IMR-90 (cell line): ENCODE measurements around the gene GALNT17. TPM values are rescaled to one million over a fixed set of nuclear protein-coding genes. Genes with fewer than 3 reads are reported as not detected.

Source experiments
- ATAC-seq: fragments of 200-7000 bp; cut with Tn5 transposase; 2 replicates; pipeline ENCODE4 v1.9.1; 2020; ENCODE audit warnings: low read depth, mild to moderate bottlenecking, moderate library complexity
- BruUV-seq: library from RNA; stranded (reverse); fragments of 400-500 nt; replicated peaks from 2 replicates; lab custom pipeline; 2021; lab: Mats Ljungman, UMichigan
- CTCF ChIA-PET: fragments of 300-600 bp; formaldehyde crosslinking; extraction: SDS; loops from one replicate; lab custom pipeline; 2021; ENCODE audit warnings: antibody characterized with exemption; lab: Yijun Ruan, JAX
- POLR2A ChIA-PET: fragments of 300-600 bp; sonication (Branson Sonifier 250); formaldehyde crosslinking; loops from one replicate; lab custom pipeline; 2022; ENCODE audit warnings: antibody characterized with exemption; ENCODE audit not compliant: unreplicated experiment; lab: Charles Lee
- DNase-seq: peaks from one replicate; pipeline ENCODE4 v3.0.0; 2013
- H2AFZ ChIP-seq: replicated peaks from 2 replicates; pipeline ENCODE3; 2013; ENCODE audit warnings: low read length, mild to moderate bottlenecking; ENCODE audit not compliant: poor library complexity
- H2AK5ac ChIP-seq: 2 replicates; pipeline ENCODE4 v1.6.1; 2013; ENCODE audit warnings: low read depth, low read length, inconsistent platforms
- H2AK9ac ChIP-seq: replicated peaks from 2 replicates; pipeline ENCODE3; 2013; ENCODE audit warnings: mild to moderate bottlenecking, low read depth, low read length, moderate library complexity; ENCODE audit not compliant: poor library complexity
- H2BK120ac ChIP-seq: 2 replicates; pipeline ENCODE4 v1.6.1; 2013; ENCODE audit warnings: low read depth, low read length, inconsistent platforms
- H2BK15ac ChIP-seq: 3 replicates; pipeline ENCODE4 v1.6.1; 2013; ENCODE audit warnings: low read depth, low read length, inconsistent platforms
- H2BK20ac ChIP-seq: 2 replicates; pipeline ENCODE4 v1.6.1; 2013; ENCODE audit warnings: low read depth, mild to moderate bottlenecking, inconsistent platforms, low read length, moderate library complexity
- H2BK5ac ChIP-seq: 2 replicates; pipeline ENCODE4 v1.6.1; 2013; ENCODE audit warnings: mild to moderate bottlenecking, low read depth, low read length, inconsistent platforms; ENCODE audit not compliant: poor library complexity, severe bottlenecking
- H3K14ac ChIP-seq: replicated peaks from 2 replicates; pipeline ENCODE4 v1.6.1; 2013; ENCODE audit warnings: low read depth, low read length, inconsistent platforms
- H3K18ac ChIP-seq: 2 replicates; pipeline ENCODE4 v1.6.1; 2013; ENCODE audit warnings: low read depth, low read length, control low read depth
- H3K23ac ChIP-seq: 2 replicates; pipeline ENCODE4 v1.6.1; 2013; ENCODE audit warnings: low read depth, low read length, inconsistent platforms
- H3K27ac ChIP-seq: 2 replicates; pipeline ENCODE4 v1.5.1; 2013; ENCODE audit warnings: mild to moderate bottlenecking, control low read depth, low read length; ENCODE audit not compliant: insufficient read depth
- H3K27me3 ChIP-seq: 2 replicates; pipeline ENCODE4 v1.6.1; 2013; ENCODE audit warnings: low read length; ENCODE audit not compliant: control insufficient read depth, insufficient read depth
- H3K36me3 ChIP-seq: 2 replicates; pipeline ENCODE4 v1.6.1; 2013; ENCODE audit warnings: low read length, mixed read lengths; ENCODE audit not compliant: control insufficient read depth, insufficient read depth
- H3K4ac ChIP-seq: 2 replicates; pipeline ENCODE4 v1.6.1; 2013; ENCODE audit warnings: low read depth, low read length, inconsistent platforms
- H3K4me1 ChIP-seq: 2 replicates; pipeline ENCODE4 v1.6.1; 2013; ENCODE audit warnings: low read length, mixed read lengths; ENCODE audit not compliant: control insufficient read depth, insufficient read depth
- H3K4me2 ChIP-seq: 2 replicates; pipeline ENCODE4 v1.6.1; 2013; ENCODE audit warnings: low read depth, mild to moderate bottlenecking, control low read depth, low read length, moderate library complexity
- H3K4me3 ChIP-seq: 2 replicates; pipeline ENCODE4 v1.5.1; 2013; ENCODE audit warnings: low read depth, mild to moderate bottlenecking, control low read depth, low read length, moderate library complexity; ENCODE audit not compliant: insufficient read depth
- H3K56ac ChIP-seq: 2 replicates; pipeline ENCODE4 v1.6.1; 2013; ENCODE audit warnings: low read length, inconsistent platforms; ENCODE audit not compliant: insufficient read depth; ENCODE audit errors: extremely low read depth
- H3K79me1 ChIP-seq, 2 experiments: 2 replicates each; pipeline ENCODE4 v1.6.1; 2013; ENCODE audit warnings: low read length in 2 of 2, inconsistent platforms in 1 of 2, low read depth in 1 of 2
- H3K9ac ChIP-seq: 2 replicates; pipeline ENCODE4 v1.6.1; 2013; ENCODE audit warnings: low read depth, low read length, control low read depth
- H3K9me1 ChIP-seq: 2 replicates; pipeline ENCODE4 v1.6.1; 2013; ENCODE audit warnings: low read length, inconsistent platforms; ENCODE audit not compliant: insufficient read depth
- H3K9me3 ChIP-seq: 2 replicates; pipeline ENCODE4 v1.6.1; 2013; ENCODE audit warnings: low read length; ENCODE audit not compliant: control insufficient read depth, insufficient read depth
- H4K20me1 ChIP-seq: 2 replicates; pipeline ENCODE4 v1.6.1; 2013; ENCODE audit warnings: low read length, inconsistent platforms; ENCODE audit not compliant: insufficient read depth
- H4K5ac ChIP-seq: 2 replicates; pipeline ENCODE4 v1.6.1; 2013; ENCODE audit warnings: mild to moderate bottlenecking, low read depth, low read length, control low read depth
- H4K8ac ChIP-seq, 2 experiments: 2 replicates each; pipeline ENCODE4 v1.6.1; 2013; ENCODE audit warnings: low read depth in 2 of 2, low read length in 2 of 2, control low read depth in 1 of 2, inconsistent platforms in 1 of 2
- H4K91ac ChIP-seq: 2 replicates; pipeline ENCODE4 v1.6.1; 2013; ENCODE audit warnings: low read depth, low read length, inconsistent platforms; ENCODE audit not compliant: insufficient read depth
- BHLHE40 ChIP-seq: fragments of 150-350 bp; IDR thresholded peaks from 2 replicates; pipeline ENCODE4 v1.6.1; 2016; ENCODE audit warnings: mild to moderate bottlenecking, low read depth, low read length
- CEBPB ChIP-seq: IDR thresholded peaks from 2 replicates; pipeline ENCODE4 v1.6.1; 2012; ENCODE audit warnings: low read depth, low read length, improper control_type of control experiment
- CHD1 ChIP-seq: IDR thresholded peaks from 2 replicates; pipeline ENCODE4 v1.6.1; 2012; ENCODE audit warnings: low read depth, low read length, improper control_type of control experiment
- FOS ChIP-seq: fragments of 150-350 bp; IDR thresholded peaks from 2 replicates; pipeline ENCODE4 v1.6.1; 2016; ENCODE audit warnings: low read depth, low read length
- MAFK ChIP-seq: IDR thresholded peaks from 2 replicates; pipeline ENCODE4 v1.6.1; 2012; ENCODE audit warnings: low read depth, low read length, improper control_type of control experiment
- MAZ ChIP-seq: IDR thresholded peaks from 2 replicates; pipeline ENCODE4 v1.6.1; 2012; ENCODE audit warnings: low read depth, mild to moderate bottlenecking, low read length, improper control_type of control experiment, moderate library complexity, borderline replicate concordance
- MXI1 ChIP-seq: IDR thresholded peaks from 2 replicates; pipeline ENCODE4 v1.6.1; 2012; ENCODE audit warnings: low read depth, mild to moderate bottlenecking, low read length, moderate library complexity, borderline replicate concordance
- NFE2L2 ChIP-seq: fragments of 150-350 bp; IDR thresholded peaks from 2 replicates; pipeline ENCODE4 v1.6.1; 2016; ENCODE audit warnings: low read depth, mild to moderate bottlenecking, low read length
- POLR2A ChIP-seq: IDR thresholded peaks from 2 replicates; pipeline ENCODE4 v1.6.1; 2012; ENCODE audit warnings: mild to moderate bottlenecking, low read depth, low read length
- RAD21 ChIP-seq: IDR thresholded peaks from 2 replicates; pipeline ENCODE4 v1.6.1; 2012; ENCODE audit warnings: low read length, improper control_type of control experiment
- SMC3 ChIP-seq: fragments of 150-350 bp; IDR thresholded peaks from 2 replicates; pipeline ENCODE4 v1.6.1; 2016; ENCODE audit warnings: low read depth, mild to moderate bottlenecking, antibody characterized with exemption, low read length, moderate library complexity
- WGBS, 2 experiments: methylation state at CpG; one replicate each; pipeline versions ENCODE4 v1.1.5 to v1.1.7; 2013; ENCODE audit warnings: missing lambda C conversion rate in 2 of 2; ENCODE audit not compliant: insufficient read length in 1 of 2; ENCODE audit errors: extremely low coverage in 2 of 2; 5-methylcytosine and 5-hydroxymethylcytosine counted together
- dilution Hi-C: fragments of 300-500 bp; cut with HindIII; formaldehyde crosslinking; loops from one replicate; pipeline ENCODE4 v1.14.3; 2018; ENCODE audit warnings: low sequenced_read_pairs; ENCODE audit not compliant: unreplicated experiment
- in situ Hi-C: fragments of 300-500 bp; cut with MboI; formaldehyde crosslinking; loops from 3 replicates; pipeline ENCODE4 v1.14.3; 2019; ENCODE audit warnings: low sequenced_read_pairs, inconsistent platforms, mixed read lengths
- intact Hi-C: fragments of 100-400 bp; cut with micrococcal nuclease; formaldehyde crosslinking; loops from 2 replicates; pipeline ENCODE4 v1.10.0; 2022
- polyA plus RNA-seq, 3 experiments: library from polyadenylated mRNA; depleted of rRNA; stranded (reverse); fragments of >200 nt; gene quantifications; 2 replicates each; pipeline ENCODE4 v1.2.3, GENCODE V29; 2012; ENCODE audit warnings: low replicate concordance in 1 of 3
- total RNA-seq: library from RNA; depleted of rRNA; stranded (reverse); fragments of >200 nt; gene quantifications from 2 replicates; pipeline ENCODE4 v1.2.3, GENCODE V29; 2012
- TF ChIP-seq, protein P1 (sequence below): conservative IDR thresholded peaks from 2 replicates; pipeline ENCODE4 v1.5.1; 2012; ENCODE audit warnings: mild to moderate bottlenecking, low read depth, low read length, improper control_type of control experiment
- TF ChIP-seq, protein P2 (sequence below): fragments of 150-350 bp; IDR thresholded peaks from 2 replicates; pipeline ENCODE4 v1.6.1; 2016; ENCODE audit warnings: low read depth, mild to moderate bottlenecking, low read length, moderate library complexity, borderline replicate concordance
- TF ChIP-seq, protein P3 (sequence below): fragments of 150-350 bp; IDR thresholded peaks from 2 replicates; pipeline ENCODE4 v1.6.1; 2017; ENCODE audit warnings: mild to moderate bottlenecking, antibody characterized with exemption, low read length, low read depth

Gene GALNT17
- total and polyA plus RNA-seq, 2 of the 4 experiments (the other 2 are of a cell fraction): not detected

DNA sequence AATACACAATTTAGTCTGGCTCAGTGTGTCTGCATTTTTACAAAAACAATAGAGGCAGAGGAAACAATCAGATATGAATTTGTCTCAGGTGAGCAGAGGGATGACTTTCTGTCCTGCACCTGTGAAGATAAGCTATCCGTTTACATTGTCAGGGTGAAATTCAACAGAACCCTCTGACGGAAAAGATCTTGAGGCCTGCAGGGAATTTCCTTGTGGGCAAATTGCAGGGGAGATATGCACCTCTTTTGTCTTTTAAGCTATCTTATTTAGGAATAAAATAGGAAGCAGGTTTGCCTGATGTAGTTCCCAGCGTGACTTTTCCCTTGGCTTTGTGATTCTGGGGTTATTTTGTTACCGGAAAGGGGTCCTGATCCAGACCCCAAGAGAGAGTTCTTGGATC is 325.1 kb downstream of the GALNT17 start:
- Histone ChIP-seq H3K79me1 (no peaks in the 10 kb centered on the region), H3K4me1 (no peaks in the 10 kb centered on the region), H2BK15ac (no peak overlapping the region), H3K9ac (no peak overlapping the region), H3K27me3 (no peaks in the 10 kb centered on the region), H3K4me3 (no peak overlapping the region), H3K9me3 (peaks cover 7% of the 10 kb centered on the region), H3K4ac (no peak overlapping the region), H3K9me1 (no peaks in the 10 kb centered on the region), H2BK5ac (no peak overlapping the region), H3K56ac (no peak overlapping the region), H3K27ac (no peak overlapping the region), H4K5ac (no peak overlapping the region), H4K20me1 (no peaks in the 10 kb centered on the region), H3K23ac (no peak overlapping the region), H2BK20ac (no peak overlapping the region), H2AK5ac (no peak overlapping the region), H2AK9ac (no peak overlapping the region), H3K4me2 (no peak overlapping the region), H3K14ac (no peak overlapping the region), H4K8ac (no peak overlapping the region), H3K18ac (no peak overlapping the region), H4K91ac (no peak overlapping the region), H2AFZ (no peak overlapping the region), H2BK120ac (no peak overlapping the region), H3K36me3 (no peaks in the 10 kb centered on the region)
- TF ChIP-seq RAD21 (no peak), POLR2A (no peak), MXI1 (no peak), BHLHE40 (no peak), FOS (no peak), SMC3 (no peak), MAFK (no peak), CEBPB (no peak), NFE2L2 (no peak), CHD1 (no peak), MAZ (no peak)
- TF ChIP-seq, protein P1, sequence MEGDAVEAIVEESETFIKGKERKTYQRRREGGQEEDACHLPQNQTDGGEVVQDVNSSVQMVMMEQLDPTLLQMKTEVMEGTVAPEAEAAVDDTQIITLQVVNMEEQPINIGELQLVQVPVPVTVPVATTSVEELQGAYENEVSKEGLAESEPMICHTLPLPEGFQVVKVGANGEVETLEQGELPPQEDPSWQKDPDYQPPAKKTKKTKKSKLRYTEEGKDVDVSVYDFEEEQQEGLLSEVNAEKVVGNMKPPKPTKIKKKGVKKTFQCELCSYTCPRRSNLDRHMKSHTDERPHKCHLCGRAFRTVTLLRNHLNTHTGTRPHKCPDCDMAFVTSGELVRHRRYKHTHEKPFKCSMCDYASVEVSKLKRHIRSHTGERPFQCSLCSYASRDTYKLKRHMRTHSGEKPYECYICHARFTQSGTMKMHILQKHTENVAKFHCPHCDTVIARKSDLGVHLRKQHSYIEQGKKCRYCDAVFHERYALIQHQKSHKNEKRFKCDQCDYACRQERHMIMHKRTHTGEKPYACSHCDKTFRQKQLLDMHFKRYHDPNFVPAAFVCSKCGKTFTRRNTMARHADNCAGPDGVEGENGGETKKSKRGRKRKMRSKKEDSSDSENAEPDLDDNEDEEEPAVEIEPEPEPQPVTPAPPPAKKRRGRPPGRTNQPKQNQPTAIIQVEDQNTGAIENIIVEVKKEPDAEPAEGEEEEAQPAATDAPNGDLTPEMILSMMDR: no peak
- TF ChIP-seq, protein P2, sequence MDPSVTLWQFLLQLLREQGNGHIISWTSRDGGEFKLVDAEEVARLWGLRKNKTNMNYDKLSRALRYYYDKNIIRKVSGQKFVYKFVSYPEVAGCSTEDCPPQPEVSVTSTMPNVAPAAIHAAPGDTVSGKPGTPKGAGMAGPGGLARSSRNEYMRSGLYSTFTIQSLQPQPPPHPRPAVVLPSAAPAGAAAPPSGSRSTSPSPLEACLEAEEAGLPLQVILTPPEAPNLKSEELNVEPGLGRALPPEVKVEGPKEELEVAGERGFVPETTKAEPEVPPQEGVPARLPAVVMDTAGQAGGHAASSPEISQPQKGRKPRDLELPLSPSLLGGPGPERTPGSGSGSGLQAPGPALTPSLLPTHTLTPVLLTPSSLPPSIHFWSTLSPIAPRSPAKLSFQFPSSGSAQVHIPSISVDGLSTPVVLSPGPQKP: no peak
- TF ChIP-seq, protein P3, sequence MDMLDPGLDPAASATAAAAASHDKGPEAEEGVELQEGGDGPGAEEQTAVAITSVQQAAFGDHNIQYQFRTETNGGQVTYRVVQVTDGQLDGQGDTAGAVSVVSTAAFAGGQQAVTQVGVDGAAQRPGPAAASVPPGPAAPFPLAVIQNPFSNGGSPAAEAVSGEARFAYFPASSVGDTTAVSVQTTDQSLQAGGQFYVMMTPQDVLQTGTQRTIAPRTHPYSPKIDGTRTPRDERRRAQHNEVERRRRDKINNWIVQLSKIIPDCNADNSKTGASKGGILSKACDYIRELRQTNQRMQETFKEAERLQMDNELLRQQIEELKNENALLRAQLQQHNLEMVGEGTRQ: no peak
- in situ Hi-C loops: no loop called here
- dilution Hi-C loops: no loop called here
- intact Hi-C loops: no loop called here
- ATAC-seq (no peak), DNase-seq (no peak)
- 29% methylated on average over 1 of the region's 4 CpGs; no CpG with 5 or more reads in 1 of the 2 experiments for WGBS, 2 experiments
- CTCF ChIA-PET: no interaction called here
- POLR2A ChIA-PET: no interaction called here
- no TSS peak for BruUV-seq
